Measurements from ENCODE around the gene NPLOC4. TPM values are rescaled to one million over a fixed set of nuclear protein-coding genes. Genes with fewer than 3 reads are reported as not detected.
A peak's percentile ranks its signal among the peaks of the same experiment; 100 is the strongest.

The NPLOC4 gene
- total and polyA plus RNA-seq, 2 of the 13 experiments (the other 11 are each of a cell fraction or from before 2014, with no cell fraction given): 57.0 to 97.0 TPM

- TF ChIP-seq, protein P1, sequence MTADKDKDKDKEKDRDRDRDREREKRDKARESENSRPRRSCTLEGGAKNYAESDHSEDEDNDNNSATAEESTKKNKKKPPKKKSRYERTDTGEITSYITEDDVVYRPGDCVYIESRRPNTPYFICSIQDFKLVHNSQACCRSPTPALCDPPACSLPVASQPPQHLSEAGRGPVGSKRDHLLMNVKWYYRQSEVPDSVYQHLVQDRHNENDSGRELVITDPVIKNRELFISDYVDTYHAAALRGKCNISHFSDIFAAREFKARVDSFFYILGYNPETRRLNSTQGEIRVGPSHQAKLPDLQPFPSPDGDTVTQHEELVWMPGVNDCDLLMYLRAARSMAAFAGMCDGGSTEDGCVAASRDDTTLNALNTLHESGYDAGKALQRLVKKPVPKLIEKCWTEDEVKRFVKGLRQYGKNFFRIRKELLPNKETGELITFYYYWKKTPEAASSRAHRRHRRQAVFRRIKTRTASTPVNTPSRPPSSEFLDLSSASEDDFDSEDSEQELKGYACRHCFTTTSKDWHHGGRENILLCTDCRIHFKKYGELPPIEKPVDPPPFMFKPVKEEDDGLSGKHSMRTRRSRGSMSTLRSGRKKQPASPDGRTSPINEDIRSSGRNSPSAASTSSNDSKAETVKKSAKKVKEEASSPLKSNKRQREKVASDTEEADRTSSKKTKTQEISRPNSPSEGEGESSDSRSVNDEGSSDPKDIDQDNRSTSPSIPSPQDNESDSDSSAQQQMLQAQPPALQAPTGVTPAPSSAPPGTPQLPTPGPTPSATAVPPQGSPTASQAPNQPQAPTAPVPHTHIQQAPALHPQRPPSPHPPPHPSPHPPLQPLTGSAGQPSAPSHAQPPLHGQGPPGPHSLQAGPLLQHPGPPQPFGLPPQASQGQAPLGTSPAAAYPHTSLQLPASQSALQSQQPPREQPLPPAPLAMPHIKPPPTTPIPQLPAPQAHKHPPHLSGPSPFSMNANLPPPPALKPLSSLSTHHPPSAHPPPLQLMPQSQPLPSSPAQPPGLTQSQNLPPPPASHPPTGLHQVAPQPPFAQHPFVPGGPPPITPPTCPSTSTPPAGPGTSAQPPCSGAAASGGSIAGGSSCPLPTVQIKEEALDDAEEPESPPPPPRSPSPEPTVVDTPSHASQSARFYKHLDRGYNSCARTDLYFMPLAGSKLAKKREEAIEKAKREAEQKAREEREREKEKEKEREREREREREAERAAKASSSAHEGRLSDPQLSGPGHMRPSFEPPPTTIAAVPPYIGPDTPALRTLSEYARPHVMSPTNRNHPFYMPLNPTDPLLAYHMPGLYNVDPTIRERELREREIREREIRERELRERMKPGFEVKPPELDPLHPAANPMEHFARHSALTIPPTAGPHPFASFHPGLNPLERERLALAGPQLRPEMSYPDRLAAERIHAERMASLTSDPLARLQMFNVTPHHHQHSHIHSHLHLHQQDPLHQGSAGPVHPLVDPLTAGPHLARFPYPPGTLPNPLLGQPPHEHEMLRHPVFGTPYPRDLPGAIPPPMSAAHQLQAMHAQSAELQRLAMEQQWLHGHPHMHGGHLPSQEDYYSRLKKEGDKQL (CRISPR knock-in tag; IDR thresholded peaks at IDR 0.05; ENCODE audit: low read depth): no peak
- TF ChIP-seq DMTF1 (CRISPR knock-in tag; IDR thresholded peaks at IDR 0.05) (no peak), NONO (IDR thresholded peaks at IDR 0.05) (no peak), NONO (CRISPR knock-in tag; conservative IDR thresholded peaks at IDR 0.05) (peak; percentile 21; the same call in 1 of the 2 replicates), FIP1L1 (IDR thresholded peaks at IDR 0.05; ENCODE audit: borderline replicate concordance, insufficient read depth, low read depth, low read length) (0 out of 2 replicates have a peak, but pooled peaks have one; percentile 57), RFXANK (CRISPR knock-in tag; IDR thresholded peaks at IDR 0.05) (peak; percentile 24; the same call in 1 of the 2 replicates), ZMYM4 (CRISPR knock-in tag; IDR thresholded peaks at IDR 0.05) (peak; percentile 83), ZMYM2 (CRISPR knock-in tag; IDR thresholded peaks at IDR 0.05) (no peak), RARA (CRISPR knock-in tag; IDR thresholded peaks at IDR 0.05) (0 out of 2 replicates have a peak, but pooled peaks have one; percentile 9), THAP11 (CRISPR knock-in tag; IDR thresholded peaks at IDR 0.05) (peak; percentile 95), ISL2 (CRISPR knock-in tag; IDR thresholded peaks at IDR 0.05) (peak; percentile 78), ZNF746 (CRISPR knock-in tag; IDR thresholded peaks at IDR 0.05) (no peak), MBNL3 (CRISPR knock-in tag; conservative IDR thresholded peaks at IDR 0.05) (no peak), CBFB (CRISPR knock-in tag; IDR thresholded peaks at IDR 0.05) (peak; percentile 85), CHD4 (IDR thresholded peaks at IDR 0.05; ENCODE audit: borderline replicate concordance, low read length) (no peak), ZBTB21 (CRISPR knock-in tag; IDR thresholded peaks at IDR 0.05) (no peak), ZC3H4 (CRISPR knock-in tag; IDR thresholded peaks at IDR 0.05; ENCODE audit: borderline replicate concordance) (no peak), HNRNPH1 (optimal IDR thresholded peaks at IDR 0.05; ENCODE audit: low read depth, low read length) (no peak)
- TF ChIP-seq, protein P2, sequence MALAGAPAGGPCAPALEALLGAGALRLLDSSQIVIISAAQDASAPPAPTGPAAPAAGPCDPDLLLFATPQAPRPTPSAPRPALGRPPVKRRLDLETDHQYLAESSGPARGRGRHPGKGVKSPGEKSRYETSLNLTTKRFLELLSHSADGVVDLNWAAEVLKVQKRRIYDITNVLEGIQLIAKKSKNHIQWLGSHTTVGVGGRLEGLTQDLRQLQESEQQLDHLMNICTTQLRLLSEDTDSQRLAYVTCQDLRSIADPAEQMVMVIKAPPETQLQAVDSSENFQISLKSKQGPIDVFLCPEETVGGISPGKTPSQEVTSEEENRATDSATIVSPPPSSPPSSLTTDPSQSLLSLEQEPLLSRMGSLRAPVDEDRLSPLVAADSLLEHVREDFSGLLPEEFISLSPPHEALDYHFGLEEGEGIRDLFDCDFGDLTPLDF (CRISPR knock-in tag; IDR thresholded peaks at IDR 0.05): peak; percentile 87
- TF ChIP-seq, protein P3, sequence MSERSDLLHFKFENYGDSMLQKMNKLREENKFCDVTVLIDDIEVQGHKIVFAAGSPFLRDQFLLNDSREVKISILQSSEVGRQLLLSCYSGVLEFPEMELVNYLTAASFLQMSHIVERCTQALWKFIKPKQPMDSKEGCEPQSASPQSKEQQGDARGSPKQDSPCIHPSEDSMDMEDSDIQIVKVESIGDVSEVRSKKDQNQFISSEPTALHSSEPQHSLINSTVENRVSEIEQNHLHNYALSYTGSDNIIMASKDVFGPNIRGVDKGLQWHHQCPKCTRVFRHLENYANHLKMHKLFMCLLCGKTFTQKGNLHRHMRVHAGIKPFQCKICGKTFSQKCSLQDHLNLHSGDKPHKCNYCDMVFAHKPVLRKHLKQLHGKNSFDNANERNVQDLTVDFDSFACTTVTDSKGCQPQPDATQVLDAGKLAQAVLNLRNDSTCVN (CRISPR knock-in tag; IDR thresholded peaks at IDR 0.05; ENCODE audit: borderline replicate concordance): no peak; the same call in 1 of the 2 replicates
Measured at GRCh38 chr17:81683584-81684441, 46.9 kb upstream of the NPLOC4 start, which contains the start of the genes ARL16 and HGS (continued).

All from HepG2 (cell line).